ENCODE data around the gene GPR158. TPM values are rescaled to one million over a fixed set of nuclear protein-coding genes. Genes with fewer than 3 reads are reported as not detected.
"Not testable (repeated sequence)": the region's sequence is repeated elsewhere in the genome, so short reads cannot be mapped to it uniquely, and the experiment has no call there.

GPR158 gene
- total RNA-seq, 1 donor from 2014 or later: 0.21 TPM

DNA sequence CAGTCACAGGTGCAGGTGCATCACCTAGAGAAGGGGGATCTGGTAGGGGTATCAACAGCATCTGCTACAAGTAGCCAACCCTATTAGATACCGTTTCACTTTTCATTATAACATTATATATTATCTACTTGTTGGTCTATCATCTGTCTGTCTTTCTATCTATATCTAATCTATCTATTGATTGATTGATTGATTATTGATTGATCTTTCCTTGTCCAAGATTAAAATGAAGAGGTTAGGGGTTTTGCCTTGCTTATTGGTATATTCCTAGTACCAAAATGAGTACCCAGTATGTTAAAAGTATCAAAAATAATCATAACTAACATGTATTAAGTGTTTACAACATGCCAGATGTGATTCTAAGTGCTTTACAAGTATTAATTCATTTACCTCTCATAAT, 121.5 kb downstream of the GPR158 start:
- no peak for DNase-seq (ENCODE audit: low spot score)

DNA sequence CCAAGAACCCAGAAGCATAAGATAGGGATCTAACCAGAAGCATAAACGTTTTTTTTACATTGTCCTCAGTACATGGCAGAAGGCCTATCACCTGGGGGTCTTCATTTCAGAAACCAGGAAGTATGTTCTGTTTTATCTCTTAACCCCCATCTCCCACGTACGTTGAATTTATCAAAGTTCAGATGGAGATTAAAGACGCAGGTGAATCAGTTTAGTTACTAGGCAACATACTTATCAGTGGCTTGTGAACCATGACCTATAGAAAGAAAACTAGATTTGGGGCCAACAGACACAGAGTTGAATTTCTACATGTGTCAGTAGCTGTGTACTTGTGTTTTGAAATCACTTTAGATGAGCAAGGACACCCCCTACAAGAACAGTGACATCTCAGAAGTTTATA, 122.7 kb downstream of the GPR158 start:
- no peak for DNase-seq (ENCODE audit: low spot score)

DNA sequence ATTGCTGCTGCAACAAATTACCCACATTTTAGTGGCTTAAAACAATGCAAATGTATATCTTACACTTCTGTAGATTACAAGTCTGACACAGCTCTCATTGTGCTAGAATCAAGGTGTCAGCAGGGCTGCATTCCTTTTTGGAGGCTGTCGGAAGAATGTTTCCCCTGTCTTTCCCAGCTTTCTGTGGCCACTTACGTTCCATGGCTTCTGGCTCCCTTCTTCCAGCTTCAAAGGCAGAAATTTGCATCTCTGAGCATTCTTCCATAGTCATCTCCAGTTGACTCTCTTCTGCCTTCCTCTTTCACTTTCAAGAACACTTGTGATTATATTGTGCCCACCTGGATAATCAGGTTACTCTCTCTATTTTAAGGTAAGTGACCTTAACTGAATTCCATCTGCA, 125.3 kb downstream of the GPR158 start:
- no peak for DNase-seq (ENCODE audit: low spot score)

DNA sequence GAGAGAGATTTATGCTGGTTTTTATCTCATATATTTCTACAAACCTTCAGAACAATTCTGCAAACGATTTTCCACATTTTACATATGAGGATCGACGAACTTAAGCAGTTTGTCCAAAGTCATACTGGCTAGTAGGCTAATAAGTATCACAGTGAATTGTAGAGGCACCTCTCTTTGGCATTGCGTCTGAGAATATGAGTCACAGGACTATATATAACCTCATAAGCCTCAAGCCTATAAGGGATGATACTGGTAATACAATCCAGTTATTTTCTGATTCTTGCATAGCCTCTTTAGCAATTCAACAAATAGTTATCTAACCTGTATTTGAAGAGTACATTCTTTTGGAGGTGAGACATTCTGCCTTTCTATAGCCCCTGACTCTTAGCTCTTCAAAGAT, 129.8 kb downstream of the GPR158 start:
- no peak for DNase-seq (ENCODE audit: low spot score)

DNA sequence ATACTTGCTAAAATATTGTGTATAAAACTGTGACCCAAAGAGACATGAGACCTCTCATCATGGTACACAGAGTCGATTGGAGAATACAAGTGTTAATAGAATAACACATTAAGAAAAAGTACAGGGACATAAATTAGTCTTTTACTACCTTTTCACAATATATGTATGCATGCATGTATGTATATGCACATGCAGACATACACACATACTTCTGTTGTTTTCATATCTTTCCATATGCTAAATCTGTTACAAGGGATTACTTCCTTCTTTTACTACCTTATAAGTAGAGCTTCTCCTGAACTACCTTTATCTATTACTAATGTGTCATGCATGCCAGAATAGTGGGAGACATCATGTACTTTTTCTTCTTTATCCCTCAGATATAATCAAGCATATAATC, 131.6 kb downstream of the GPR158 start:
- no peak for DNase-seq (ENCODE audit: low spot score)

DNA sequence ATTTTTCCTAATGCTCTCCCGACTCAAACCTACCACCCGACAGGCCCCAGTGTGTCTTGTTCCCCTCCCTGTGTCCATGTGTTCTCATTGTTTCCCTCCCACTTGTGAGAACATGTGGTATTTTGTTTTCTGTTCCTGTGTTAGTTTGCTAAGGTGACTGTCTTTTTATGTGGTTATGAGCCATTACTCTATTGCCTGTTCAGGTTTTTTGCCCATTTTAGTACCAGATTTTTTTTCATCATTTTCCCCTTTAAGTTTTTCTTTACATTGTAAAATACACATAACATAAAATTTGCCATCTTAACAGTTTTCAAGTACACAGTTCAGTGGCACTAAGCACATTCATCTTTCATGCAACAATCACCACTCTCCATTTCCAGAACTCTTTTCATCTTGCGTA, 133.5 kb downstream of the GPR158 start:
- DNase-seq (ENCODE audit: low spot score): no peak

DNA sequence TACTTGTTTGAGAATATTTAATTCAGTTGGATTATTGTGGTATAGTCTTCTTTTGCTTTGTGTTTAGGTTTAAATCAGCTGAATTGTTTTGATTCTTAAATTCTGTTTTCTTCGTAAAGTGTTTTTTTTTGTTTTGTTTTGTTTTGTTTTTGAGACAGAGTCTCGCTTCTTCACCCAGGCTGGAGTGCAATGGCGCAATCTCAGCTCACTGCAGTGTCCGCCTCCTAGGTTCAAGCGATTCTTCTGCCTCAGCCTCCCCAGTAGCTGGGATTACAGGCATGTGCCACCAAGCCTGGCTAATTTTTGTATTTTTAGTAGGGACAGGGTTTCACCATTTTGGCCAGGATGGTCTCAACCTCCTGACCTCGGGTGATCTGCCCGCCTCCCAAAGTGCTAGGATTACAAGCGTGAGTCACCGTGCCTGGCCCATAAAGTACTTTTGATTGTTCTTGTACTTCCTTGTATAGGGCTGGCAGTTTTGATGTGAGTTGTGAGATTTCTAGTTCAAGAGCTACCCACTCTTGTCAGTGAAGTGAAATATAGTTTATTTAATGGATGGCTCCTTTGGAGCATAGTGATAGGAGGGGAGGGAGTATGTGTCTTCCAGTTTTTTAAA, 142.9 kb downstream of the GPR158 start:
- not testable (repeated sequence) for DNase-seq (ENCODE audit: low spot score)

DNA sequence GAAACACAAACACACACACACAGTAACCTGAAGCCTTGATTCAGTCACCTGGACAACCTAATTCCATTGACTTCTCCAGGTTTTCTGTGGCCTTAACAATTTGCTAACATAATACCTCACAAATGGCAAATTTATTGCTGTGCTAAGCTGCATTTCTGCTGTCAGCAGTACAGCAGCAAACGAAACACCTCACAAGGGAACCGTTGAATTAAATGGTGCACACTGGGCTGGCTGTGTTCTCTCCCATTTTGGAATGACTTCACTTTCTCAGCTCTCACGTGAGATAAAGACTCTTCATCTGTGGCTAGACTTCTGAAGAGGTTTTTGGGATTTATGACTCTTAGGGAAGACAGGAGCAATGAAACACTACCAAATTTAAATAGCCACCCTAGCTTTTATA, 152.5 kb downstream of the GPR158 start:
- DNase-seq (ENCODE audit: low spot score): no peak

DNA sequence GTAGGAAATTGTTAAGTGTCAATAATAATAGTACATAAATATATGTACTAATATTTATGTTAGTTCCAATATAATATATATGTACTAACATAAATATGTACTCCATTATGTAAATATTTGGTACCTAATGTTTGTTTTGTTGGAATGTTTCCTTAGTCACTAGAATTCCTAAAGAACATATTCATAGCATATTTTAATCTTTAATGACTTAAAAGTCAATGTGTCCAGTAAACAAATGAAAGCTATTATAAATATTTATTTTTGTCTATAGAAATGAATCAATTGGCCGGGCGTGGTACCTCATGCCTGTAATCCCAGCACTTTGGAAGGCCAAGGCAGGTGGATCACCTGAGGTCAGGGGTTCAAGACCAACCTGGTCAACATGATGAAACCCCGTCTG, 153.6 kb downstream of the GPR158 start:
- no peak for DNase-seq (ENCODE audit: low spot score)

DNA sequence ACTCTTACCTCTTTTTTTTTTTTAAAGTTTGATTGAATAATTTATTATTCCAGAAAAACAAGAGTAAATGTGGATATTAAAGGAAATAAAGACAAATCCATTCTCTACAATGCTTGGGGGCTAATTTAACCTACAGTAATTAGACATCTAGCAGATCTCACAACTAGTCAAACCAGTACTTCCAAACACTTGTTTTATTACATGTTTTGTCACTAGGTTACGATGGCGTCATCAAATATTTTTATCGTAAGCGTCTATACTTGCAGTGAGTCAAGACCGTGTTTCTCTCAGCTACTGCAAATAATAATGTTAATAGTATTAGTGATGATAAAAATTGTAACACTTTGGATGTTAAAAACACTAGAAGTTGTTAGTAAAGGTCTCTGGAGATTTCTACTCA, 154.8 kb downstream of the GPR158 start:
- DNase-seq (ENCODE audit: low spot score): not testable (repeated sequence)

DNA sequence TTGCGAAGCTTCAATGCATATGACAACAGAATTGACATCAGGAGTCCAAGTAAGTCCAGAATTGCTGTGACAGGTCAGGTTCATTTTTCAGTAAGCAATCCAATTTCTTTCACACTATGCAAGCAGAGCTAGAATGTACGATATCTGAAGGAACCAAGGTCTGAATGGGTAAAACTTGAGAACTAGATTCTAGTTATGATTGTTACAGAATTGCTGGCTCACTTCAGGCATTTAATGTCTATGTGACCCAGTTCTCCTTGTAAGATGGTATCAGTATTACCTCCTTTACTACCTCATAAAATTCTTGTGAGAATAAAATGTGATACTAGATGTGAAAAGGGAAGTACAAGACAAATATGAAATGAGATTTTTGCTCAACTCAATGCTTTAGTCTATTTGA, 159.6 kb downstream of the GPR158 start:
- no peak for DNase-seq (ENCODE audit: low spot score)

DNA sequence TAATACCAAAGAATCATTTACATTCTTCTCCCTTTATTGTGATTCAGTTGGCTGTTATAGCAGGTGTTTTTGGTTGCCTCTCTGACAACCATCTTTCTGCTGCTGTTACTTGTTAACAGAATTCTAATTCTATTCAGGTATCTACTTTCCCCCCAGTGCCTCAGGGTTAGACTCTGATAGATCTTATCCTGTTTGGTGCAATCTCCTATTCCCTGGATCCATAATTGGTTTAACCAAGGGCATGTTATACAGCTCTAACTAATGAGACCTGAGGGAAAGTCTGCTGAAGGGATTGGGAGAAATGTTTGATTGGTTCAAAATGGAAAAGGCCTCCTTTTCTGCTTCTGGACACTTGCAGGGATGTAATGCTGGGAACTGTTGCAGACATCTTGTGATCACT, 161.5 kb downstream of the GPR158 start:
- no peak for DNase-seq (ENCODE audit: low spot score)

DNA sequence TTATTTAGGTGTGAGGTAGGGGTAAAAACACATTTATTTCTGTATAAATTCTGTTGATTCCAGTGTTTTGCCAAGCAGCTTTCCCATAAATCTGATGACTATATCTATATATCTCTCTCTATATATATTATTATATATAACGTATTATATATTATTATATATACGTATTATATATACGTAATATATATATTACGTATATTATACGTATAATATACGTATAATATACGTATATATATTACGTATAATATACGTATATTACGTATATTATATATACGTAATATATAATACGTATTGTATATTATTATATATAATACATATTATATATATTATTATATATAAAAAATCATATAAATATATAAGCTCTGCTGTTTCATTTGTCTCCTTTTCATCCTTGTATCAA, 163.5 kb downstream of the GPR158 start:
- DNase-seq (ENCODE audit: low spot score): no peak

DNA sequence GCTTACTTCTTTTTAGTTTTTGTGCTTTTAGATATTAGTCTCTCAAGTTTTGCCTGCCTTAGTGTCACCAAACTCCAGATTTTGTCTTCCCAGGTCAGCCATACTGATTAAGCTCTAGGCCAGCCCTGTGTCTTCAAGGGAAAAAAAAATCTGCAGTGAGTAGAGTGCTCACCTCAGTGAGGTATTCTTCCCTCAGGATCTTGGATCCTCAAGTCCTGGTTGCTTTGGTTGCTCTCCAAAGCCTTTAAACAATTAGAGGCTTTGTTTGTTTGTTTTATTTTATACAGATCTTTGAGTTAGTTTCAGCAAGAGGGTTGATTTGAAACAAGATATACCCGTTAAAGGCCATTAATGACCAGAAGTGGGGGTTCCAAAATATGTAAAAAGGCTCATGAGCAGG, 165.2 kb downstream of the GPR158 start:
- DNase-seq (ENCODE audit: low spot score): no peak

DNA sequence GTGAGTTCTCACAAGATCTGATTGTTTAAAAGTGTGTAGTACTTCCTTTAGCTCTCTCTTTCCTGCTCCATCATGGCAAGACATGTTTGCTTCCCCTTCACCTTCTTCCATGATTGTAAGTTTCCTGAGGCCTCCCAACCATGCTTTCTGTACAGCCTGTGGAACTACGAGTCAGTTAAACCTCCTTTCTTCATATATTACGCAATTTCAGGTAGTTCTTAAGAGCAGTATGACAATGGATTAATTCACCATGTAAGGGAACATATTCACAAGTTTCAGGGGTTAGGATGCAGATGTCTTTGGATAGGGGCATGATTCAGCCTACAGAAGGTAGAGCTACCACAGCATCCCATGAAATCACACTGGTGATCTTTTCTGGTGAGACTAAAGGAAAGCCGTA, 174.7 kb downstream of the GPR158 start:
- no peak for DNase-seq (ENCODE audit: low spot score)

DNA sequence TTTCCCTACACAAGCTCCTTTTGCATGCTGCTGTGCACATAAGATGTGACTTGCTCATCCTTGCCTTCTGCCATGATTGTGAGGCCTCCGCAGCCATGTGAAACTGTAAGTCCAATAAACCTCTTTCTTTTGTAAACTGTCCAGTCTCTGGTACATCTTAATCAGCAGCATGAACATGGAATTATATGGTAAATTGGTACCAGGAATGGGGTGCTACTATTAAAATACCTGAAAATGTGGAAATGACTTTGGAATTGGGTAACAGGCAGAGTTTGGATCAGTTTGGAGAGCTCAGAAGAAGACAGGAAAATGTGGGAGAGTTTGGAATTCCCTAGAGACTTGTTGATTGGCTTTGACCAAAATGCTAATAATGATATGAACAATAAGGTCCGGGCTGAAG, 181.8 kb downstream of the GPR158 start:
- no peak for DNase-seq (ENCODE audit: low spot score)

DNA sequence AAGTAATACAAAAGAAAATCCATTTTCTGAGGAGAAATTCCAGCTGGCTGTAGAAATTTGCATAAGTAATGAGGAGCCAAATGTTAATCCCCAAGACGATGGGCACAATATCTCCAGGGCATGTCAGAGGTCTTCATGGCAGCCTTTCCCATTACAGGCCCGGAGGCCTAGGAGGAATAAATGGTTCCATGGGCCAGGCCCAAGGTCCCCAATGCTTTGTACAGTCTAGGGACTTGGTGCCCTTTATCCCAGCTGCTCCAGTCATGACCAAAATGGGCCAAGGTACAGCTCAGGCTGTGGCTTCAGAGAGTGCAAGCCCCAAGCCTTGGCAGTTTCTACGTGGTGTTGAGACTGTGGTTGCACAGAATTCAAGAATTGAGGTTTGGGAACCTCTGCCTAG, 182.5 kb downstream of the GPR158 start:
- DNase-seq (ENCODE audit: low spot score): no peak

DNA sequence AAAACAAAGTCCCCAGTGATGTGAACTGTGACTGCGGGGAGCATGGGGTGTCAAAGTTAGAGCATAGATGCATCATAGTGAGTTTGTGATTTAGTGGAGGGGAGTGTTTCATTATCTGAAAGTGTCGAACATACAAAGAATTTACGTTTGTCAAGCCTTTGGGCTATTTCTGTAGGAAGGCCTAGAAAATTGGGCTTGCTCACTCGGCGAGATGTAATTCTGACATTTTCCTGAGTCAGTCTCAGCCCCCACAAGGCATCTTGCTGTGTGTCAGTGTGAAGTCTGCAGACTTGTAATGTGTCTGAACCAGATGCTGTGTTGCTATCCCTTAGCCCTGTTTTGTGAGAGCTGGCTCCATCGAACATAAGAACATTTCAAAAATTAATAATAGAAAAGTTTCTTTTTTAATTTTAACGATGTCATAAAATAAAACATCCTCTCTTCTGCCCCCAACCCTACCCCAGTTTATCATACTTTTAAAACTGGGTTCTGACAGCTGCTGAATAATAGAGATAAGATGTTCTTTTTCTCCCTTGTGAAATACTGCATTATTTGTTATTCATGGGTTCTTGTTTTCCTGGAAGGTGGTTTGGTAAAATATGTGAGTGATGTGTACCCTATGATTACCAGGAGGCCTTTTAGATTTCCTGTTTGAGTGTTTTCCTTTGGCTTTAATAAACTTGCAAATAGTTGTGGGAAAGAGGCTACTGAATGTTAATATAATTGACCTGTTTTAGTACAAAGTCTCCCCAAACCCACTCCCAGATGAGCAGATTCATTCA, 207.4 kb downstream of the GPR158 start:
- no peak for DNase-seq (ENCODE audit: low spot score)

DNA sequence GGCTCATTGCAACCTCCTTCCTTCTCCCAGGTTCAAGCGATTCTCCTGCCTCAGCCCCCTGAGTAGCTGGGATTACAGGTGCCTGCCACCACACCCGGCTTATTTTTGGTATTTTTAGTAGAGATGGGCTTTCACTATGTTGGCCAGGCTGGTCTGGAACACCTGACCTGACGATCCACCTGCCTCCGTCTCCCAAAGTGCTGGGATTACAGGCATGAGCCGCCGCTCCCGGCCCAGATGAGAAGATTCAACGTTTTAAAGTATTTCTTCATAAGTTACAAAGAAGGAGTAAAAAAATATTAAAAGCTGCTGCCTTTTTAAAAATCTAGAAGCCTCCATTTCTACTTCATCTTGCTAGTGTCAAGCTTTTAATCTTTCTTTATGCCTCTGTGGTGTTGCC, 208.1 kb downstream of the GPR158 start:
- DNase-seq (ENCODE audit: low spot score): not testable (repeated sequence)

DNA sequence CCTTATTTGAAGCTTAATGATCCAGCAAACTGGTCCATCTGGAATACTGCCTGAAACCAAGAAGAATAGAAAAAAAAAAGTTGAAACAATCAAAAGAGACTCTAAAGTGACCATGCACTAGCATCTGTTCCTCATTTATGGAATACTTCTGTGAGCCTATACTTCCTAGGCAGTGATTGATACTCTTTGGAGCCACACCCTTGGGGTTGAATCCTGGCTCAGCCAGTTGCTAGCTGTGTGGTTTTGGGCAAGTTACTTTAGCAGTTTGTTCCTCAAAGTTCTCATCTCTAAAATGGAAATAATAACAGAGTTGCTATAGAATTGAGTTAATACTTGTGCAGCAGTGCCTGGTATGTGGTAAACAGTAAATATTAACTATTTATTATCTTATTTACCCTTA, 208.9 kb downstream of the GPR158 start:
- DNase-seq (ENCODE audit: low spot score): no peak

DNA sequence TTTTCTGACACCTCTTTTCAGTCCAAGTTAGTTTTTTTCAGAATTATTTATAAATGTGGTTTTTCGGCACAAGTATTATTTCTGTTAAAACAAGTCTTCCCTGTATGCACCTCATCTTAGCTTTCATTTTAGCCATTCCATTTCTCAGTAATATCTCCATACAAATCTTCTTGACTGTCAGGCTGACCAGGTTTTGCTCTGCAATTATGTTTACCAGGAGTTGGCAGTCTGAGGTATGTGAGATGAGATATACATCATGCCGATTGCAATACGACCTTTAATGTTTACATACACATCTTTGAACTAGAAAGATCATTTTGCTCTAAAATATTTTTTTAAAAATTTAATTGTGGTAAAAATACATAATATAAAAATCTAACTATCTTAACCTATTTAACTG, 209.8 kb downstream of the GPR158 start:
- DNase-seq (ENCODE audit: low spot score): no peak

DNA sequence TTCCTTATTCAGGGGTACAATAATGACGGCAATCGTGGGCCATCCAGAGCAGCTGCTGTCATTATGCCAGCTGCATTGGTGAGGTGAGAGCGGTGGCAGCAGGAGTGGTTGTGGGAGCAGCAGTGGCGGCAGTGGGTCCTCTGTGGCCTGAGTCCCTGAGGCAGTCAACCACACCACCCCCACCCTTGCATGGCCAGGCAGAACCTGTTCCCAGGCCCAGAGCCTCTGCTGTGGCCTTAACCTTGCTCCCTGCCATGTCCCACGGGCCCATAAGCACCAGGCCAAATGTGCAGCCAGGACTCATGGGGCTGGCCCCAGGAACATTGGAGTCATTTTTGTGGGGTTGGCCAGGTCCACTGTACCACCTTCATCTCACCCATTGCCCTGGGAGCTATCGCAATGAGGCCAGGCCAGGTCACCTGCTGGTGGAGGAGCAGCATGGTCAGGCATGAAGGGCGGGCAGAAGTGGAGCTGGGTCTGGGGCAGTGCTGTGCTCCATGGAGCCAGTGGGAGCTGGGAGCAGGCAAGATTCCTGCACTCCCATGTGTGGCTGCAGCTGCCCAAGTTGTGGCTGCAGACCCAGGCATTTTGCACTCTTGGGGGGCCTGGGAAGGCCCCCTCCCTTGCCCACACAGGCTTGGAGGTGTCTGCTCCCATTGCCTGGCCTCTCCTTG, 213.5 kb downstream of the GPR158 start:
- no peak for DNase-seq (ENCODE audit: low spot score)

DNA sequence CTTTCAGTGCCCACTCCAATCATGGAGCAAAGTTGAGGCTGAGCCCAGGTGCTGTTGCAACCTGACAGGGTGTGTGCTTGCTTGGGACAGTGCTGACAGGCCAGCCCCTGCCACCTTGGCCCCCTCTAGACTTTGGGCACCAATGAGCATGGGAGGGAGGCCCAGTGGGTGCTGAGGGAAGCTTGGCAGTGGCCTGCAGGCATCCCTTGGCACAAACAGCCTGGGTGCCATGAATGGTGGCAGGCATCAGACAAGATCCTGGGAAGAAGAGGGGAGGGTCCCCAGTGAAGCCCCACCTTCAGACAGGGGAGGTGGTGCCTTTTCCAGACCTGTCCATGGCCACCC, 214.0 kb downstream of the GPR158 start:
- DNase-seq (ENCODE audit: low spot score): no peak
